Colonic mucosa (tissue), 4 donors: ENCODE measurements around the gene LRRC73. TPM values are rescaled to one million over a fixed set of nuclear protein-coding genes. Genes with fewer than 3 reads are reported as not detected.
"Not testable (repeated sequence)": the region's sequence is repeated elsewhere in the genome, so short reads cannot be mapped to it uniquely, and the experiment has no call there.

Experiments
- DNase-seq: peaks from one replicate; pipeline ENCODE4 v3.0.0-alpha.2; 2020
- H3K27ac ChIP-seq: fragments of 200-600 bp; one replicate; pipeline ENCODE4 v1.8.0; 2021
- H3K27me3 ChIP-seq: fragments of 200-600 bp; one replicate; pipeline ENCODE4 v1.8.0; 2021
- H3K36me3 ChIP-seq: fragments of 200-600 bp; one replicate; pipeline ENCODE4 v1.8.0; 2021
- H3K4me1 ChIP-seq: fragments of 200-600 bp; one replicate; pipeline ENCODE4 v1.8.0; 2021; ENCODE audit warnings: mild to moderate bottlenecking
- H3K4me3 ChIP-seq: fragments of 200-600 bp; one replicate; pipeline ENCODE4 v1.8.0; 2021
- H3K9ac ChIP-seq, 2 donors: one replicate each; pipeline ENCODE4 v1.7.0; 2013; ENCODE audit warnings: control low read depth in 2 of 2, low read depth in 2 of 2, low read length in 2 of 2
- H3K9me3 ChIP-seq: fragments of 200-600 bp; one replicate; pipeline ENCODE4 v1.8.0; 2021
- intact Hi-C: fragments of 100-400 bp; cut with DNase I; formaldehyde crosslinking; loops from one replicate; pipeline ENCODE4 v1.14.1; 2022
- total RNA-seq, 2 donors: library from RNA; stranded (reverse); fragmentation: NEBNext Ultra II Directional in 1 of 2; extraction: Animal tissue kit (Norgen Biotek cat#: 25700) in 1 of 2; gene quantifications; one replicate each; pipeline ENCODE4 v1.2.1, GENCODE V29; 2021
- TF ChIP-seq, protein P1 (sequence below): fragments of 200-600 bp; IDR thresholded peaks from one replicate; pipeline ENCODE4 v1.8.0; 2022; ENCODE audit warnings: antibody characterized with exemption, mild to moderate bottlenecking
- donor health status: healthy.
- donor health status: DM: no; HTN: no; CAD: no.
- donor health status: DM: no; HTN: no; CAD: no.

Gene LRRC73
- total RNA-seq, 2 donors from 2014 or later: 0.77 to 1.1 TPM

- H3K36me3 ChIP-seq: peaks cover 11% of the 10 kb centered on the region
- no peaks in the 10 kb centered on the region for H3K9me3 ChIP-seq
- no peaks in the 10 kb centered on the region for H3K27me3 ChIP-seq
- no peak overlapping the region for H3K4me3 ChIP-seq
- no peaks in the 10 kb centered on the region for H3K4me1 ChIP-seq
- intact Hi-C loops: no loop called here
- no peak overlapping the region for H3K9ac ChIP-seq
- DNase-seq: no peak
- H3K27ac ChIP-seq: no peak overlapping the region
- TF ChIP-seq, protein P1, sequence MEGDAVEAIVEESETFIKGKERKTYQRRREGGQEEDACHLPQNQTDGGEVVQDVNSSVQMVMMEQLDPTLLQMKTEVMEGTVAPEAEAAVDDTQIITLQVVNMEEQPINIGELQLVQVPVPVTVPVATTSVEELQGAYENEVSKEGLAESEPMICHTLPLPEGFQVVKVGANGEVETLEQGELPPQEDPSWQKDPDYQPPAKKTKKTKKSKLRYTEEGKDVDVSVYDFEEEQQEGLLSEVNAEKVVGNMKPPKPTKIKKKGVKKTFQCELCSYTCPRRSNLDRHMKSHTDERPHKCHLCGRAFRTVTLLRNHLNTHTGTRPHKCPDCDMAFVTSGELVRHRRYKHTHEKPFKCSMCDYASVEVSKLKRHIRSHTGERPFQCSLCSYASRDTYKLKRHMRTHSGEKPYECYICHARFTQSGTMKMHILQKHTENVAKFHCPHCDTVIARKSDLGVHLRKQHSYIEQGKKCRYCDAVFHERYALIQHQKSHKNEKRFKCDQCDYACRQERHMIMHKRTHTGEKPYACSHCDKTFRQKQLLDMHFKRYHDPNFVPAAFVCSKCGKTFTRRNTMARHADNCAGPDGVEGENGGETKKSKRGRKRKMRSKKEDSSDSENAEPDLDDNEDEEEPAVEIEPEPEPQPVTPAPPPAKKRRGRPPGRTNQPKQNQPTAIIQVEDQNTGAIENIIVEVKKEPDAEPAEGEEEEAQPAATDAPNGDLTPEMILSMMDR: no peak
These were observed 31.8 kb upstream of the LRRC73 start for GRCh38 chr6:43541774-43542471.

GRCh38 chr6:43540507-43540906 is 30.4 kb upstream of the LRRC73 start:
- no peaks in the 10 kb centered on the region for H3K4me1 ChIP-seq
- no peak overlapping the region for H3K9ac ChIP-seq
- DNase-seq: no peak
- intact Hi-C loops: no loop called here
- H3K9me3 ChIP-seq: no peaks in the 10 kb centered on the region
- H3K27ac ChIP-seq: no peak overlapping the region
- peaks cover 11% of the 10 kb centered on the region for H3K36me3 ChIP-seq
- TF ChIP-seq, protein P1: no peak
- H3K27me3 ChIP-seq: no peaks in the 10 kb centered on the region
- no peak overlapping the region for H3K4me3 ChIP-seq

DNA sequence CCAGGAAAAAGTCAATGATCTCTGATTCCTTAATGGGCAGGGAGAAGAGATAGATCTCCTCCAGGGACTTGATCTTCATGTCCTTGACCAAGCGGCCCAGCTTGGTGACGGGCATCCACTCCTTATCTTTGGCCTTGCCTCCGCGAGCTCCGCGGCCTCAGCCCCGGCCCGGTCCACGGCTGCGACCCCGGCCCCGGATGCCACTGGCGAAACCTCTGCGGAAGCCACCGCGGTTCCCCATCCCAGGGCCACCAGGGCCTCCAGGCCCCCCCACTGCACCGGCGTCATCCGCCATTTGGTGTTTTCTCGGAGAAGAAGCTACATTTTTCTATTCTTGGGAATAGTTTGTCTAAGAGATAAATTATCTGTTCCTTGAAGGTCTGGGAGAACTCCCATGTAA is 29.3 kb upstream of the LRRC73 start:
- H3K9ac ChIP-seq, DNase-seq, H3K4me1 ChIP-seq, H3K27ac ChIP-seq, H3K9me3 ChIP-seq, H3K4me3 ChIP-seq, H3K27me3 ChIP-seq, intact Hi-C loops: not testable (repeated sequence)
- peaks cover 11% of the 10 kb centered on the region for H3K36me3 ChIP-seq

DNA sequence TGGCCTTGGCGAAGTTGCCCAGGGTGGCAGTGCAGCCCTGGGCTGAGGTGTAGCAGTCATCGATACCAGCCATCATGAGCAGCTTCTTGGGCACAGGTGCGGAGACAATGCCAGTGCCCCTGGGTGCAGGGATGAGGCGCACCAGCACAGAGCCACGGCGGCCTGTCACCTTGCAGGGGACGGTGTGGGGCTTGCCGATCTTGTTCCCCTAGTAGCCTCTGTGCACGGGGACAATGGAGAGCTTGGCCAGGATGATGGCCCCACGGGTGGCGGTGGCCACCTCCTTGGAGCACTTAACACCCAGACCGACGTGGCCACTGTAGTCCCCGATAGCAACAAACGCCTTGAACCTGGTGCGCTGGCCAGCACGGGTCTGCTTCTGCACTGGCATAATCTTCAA is 28.8 kb upstream of the LRRC73 start:
- H3K36me3 ChIP-seq: peaks cover 11% of the 10 kb centered on the region
- H3K27me3 ChIP-seq, DNase-seq, H3K27ac ChIP-seq, intact Hi-C loops, H3K9me3 ChIP-seq, H3K4me1 ChIP-seq, H3K9ac ChIP-seq, H3K4me3 ChIP-seq: not testable (repeated sequence)

- no peak overlapping the region for H3K4me3 ChIP-seq
- no peaks in the 10 kb centered on the region for H3K9me3 ChIP-seq
- TF ChIP-seq, protein P1: no peak
- H3K27ac ChIP-seq: no peak overlapping the region
- H3K9ac ChIP-seq: no peak overlapping the region
- intact Hi-C loops: no loop called here
- H3K36me3 ChIP-seq: no peaks in the 10 kb centered on the region
- DNase-seq: no peak
- H3K4me1 ChIP-seq: no peaks in the 10 kb centered on the region
- no peaks in the 10 kb centered on the region for H3K27me3 ChIP-seq
These were observed 22.1 kb upstream of the LRRC73 start for GRCh38 chr6:43532201-43532600.

DNA sequence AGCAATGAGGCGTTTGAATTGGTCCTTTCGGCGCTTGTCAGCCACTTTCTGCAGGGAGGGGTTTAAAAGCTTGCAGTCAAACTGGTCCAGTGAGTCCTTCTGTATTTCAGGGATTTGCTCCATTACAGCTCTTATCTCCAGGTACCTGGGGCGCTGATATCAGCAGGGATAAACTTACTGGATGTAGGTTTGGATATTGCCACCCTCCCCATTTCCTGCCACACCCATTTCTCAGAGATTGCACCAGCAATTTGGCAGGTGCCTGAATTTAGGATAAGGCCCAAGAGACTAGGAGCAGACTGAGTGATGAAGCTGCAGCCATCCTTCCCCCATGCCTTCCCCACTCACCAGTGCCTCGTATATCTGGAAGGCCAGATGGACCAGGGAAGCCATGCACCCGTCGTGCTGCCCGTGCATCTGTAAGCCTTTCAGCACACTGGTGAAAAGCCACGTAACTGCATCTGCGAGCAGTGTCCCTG is 14.4 kb upstream of the LRRC73 start:
- TF ChIP-seq, protein P1: no peak
- H3K36me3 ChIP-seq: peaks cover 14% of the 10 kb centered on the region
- no peak for DNase-seq
- intact Hi-C loops: no loop called here
- H3K27me3 ChIP-seq: no peaks in the 10 kb centered on the region
- H3K9me3 ChIP-seq: no peaks in the 10 kb centered on the region
- no peak overlapping the region for H3K27ac ChIP-seq
- H3K4me3 ChIP-seq: no peak overlapping the region
- no peaks in the 10 kb centered on the region for H3K4me1 ChIP-seq
- H3K9ac ChIP-seq: no peak overlapping the region
